GM23338 (cell line): Measurements from ENCODE around the gene CTAGE1. TPM values are rescaled to one million over a fixed set of nuclear protein-coding genes. Genes with fewer than 3 reads are reported as not detected.

Source experiments
- ATAC-seq: fragments of 200-7000 bp; cut with Tn5 transposase; 3 replicates; pipeline ENCODE4 v1.9.1; 2020
- DNase-seq: peaks from one replicate; pipeline ENCODE4 v3.0.0-alpha.2; 2015; ENCODE audit warnings: low spot score
- H2AFZ ChIP-seq: fragments of 200-600 bp; sonication (generic); 2 replicates; pipeline ENCODE4 v1.8.0; 2016; ENCODE audit warnings: antibody characterized with exemption, mild to moderate bottlenecking, moderate library complexity
- H3F3A ChIP-seq: fragments of 200-600 bp; sonication (generic); replicated peaks from 2 replicates; pipeline ENCODE4 v1.8.0; 2017; ENCODE audit warnings: antibody characterized with exemption, mixed run types, low read depth
- H3K27ac ChIP-seq: fragments of 200-600 bp; sonication (generic); 2 replicates; pipeline ENCODE4 v1.6.1; 2016; ENCODE audit warnings: low read depth
- H3K27me3 ChIP-seq: fragments of 200-600 bp; sonication (generic); 2 replicates; pipeline ENCODE4 v1.8.0; 2016; ENCODE audit warnings: mild to moderate bottlenecking, mixed run types, moderate library complexity; ENCODE audit not compliant: insufficient read depth
- H3K36me3 ChIP-seq: fragments of 200-600 bp; sonication (generic); 2 replicates; pipeline ENCODE4 v1.8.0; 2016; ENCODE audit warnings: mild to moderate bottlenecking; ENCODE audit not compliant: insufficient read depth
- H3K4me1 ChIP-seq: fragments of 200-600 bp; sonication (generic); 2 replicates; pipeline ENCODE4 v1.8.0; 2016; ENCODE audit warnings: mild to moderate bottlenecking, moderate library complexity; ENCODE audit not compliant: insufficient read depth
- H3K4me2 ChIP-seq: fragments of 200-600 bp; sonication (generic); 2 replicates; pipeline ENCODE4 v1.7.1; 2017; ENCODE audit warnings: mixed run types
- H3K4me3 ChIP-seq: fragments of 200-600 bp; sonication (generic); 2 replicates; pipeline ENCODE4 v1.6.1; 2016; ENCODE audit warnings: mixed run types
- H3K79me2 ChIP-seq: fragments of 200-600 bp; sonication (generic); replicated peaks from 2 replicates; pipeline ENCODE4 v1.8.0; 2017; ENCODE audit warnings: mild to moderate bottlenecking; ENCODE audit not compliant: insufficient read depth
- H3K9me2 ChIP-seq: fragments of 200-600 bp; sonication (generic); 2 replicates; pipeline ENCODE4 v1.8.0; 2017; ENCODE audit not compliant: insufficient read depth
- H4K20me1 ChIP-seq: fragments of 200-600 bp; sonication (generic); replicated peaks from 2 replicates; pipeline ENCODE4 v1.8.0; 2017; ENCODE audit warnings: mild to moderate bottlenecking; ENCODE audit not compliant: insufficient read depth
- H3K27ac Mint-ChIP-seq: 2 replicates; pipeline ENCODE4 v1.8.0; 2020; ENCODE audit warnings: inconsistent platforms, mild to moderate bottlenecking, moderate library complexity, mixed read lengths
- H3K27me3 Mint-ChIP-seq: 3 replicates; pipeline ENCODE4 v1.8.0; 2022; ENCODE audit warnings: low read depth, mild to moderate bottlenecking, moderate library complexity, mixed read lengths, inconsistent platforms; ENCODE audit not compliant: insufficient read depth, poor library complexity
- H3K36me3 Mint-ChIP-seq: 3 replicates; pipeline ENCODE4 v1.8.0; 2021; ENCODE audit warnings: low read depth, mild to moderate bottlenecking, inconsistent platforms, moderate library complexity, mixed read lengths
- H3K4me1 Mint-ChIP-seq: 3 replicates; pipeline ENCODE4 v1.8.0; 2020; ENCODE audit warnings: mild to moderate bottlenecking, inconsistent platforms, mixed read lengths
- H3K4me3 Mint-ChIP-seq: 3 replicates; pipeline ENCODE4 v1.8.0; 2021; ENCODE audit warnings: moderate library complexity, mild to moderate bottlenecking, inconsistent platforms, mixed read lengths
- H3K9me3 Mint-ChIP-seq: 3 replicates; pipeline ENCODE4 v1.8.0; 2020; ENCODE audit warnings: moderate library complexity, mild to moderate bottlenecking, inconsistent platforms, mixed read lengths
- CREB1 ChIP-seq: fragments of 250-450 bp; sonication (Bioruptor Pico); IDR thresholded peaks from 2 replicates; pipeline ENCODE4 v1.5.0; 2020; ENCODE audit warnings: low read depth, mild to moderate bottlenecking, moderate library complexity
- EZH2phosphoT487 ChIP-seq: fragments of 200-600 bp; sonication (generic); IDR thresholded peaks from one replicate; pipeline ENCODE4 v1.8.1; 2018; ENCODE audit warnings: antibody characterized with exemption; ENCODE audit not compliant: unreplicated experiment
- JUNB ChIP-seq: IDR thresholded peaks from one replicate; pipeline ENCODE4 v1.6.1; 2016; ENCODE audit warnings: antibody characterized with exemption; ENCODE audit not compliant: unreplicated experiment
- ZNF114 ChIP-seq: fragments of 250-450 bp; sonication (Bioruptor Pico); IDR thresholded peaks from 2 replicates; pipeline ENCODE4 v1.5.0; 2020; ENCODE audit warnings: mild to moderate bottlenecking, moderate library complexity
- polyA plus RNA-seq: library from polyadenylated mRNA; unstranded; fragments of >200 nt; fragmentation: Nextera tagmentation; extraction: Ambion mirVana; gene quantifications from 2 replicates; pipeline ENCODE4 v1.2.1, GENCODE V29; 2016
- total RNA-seq: library from RNA; depleted of rRNA; stranded (reverse); fragments of >200 nt; shearing (Covaris generic); gene quantifications from 2 replicates; pipeline ENCODE4 v1.2.3, GENCODE V29; 2014
- TF ChIP-seq, protein P1 (sequence below): fragments of 250-450 bp; sonication (Bioruptor Pico); IDR thresholded peaks from 2 replicates; pipeline ENCODE4 v1.5.0; 2020; ENCODE audit warnings: mild to moderate bottlenecking, moderate library complexity
- TF ChIP-seq, protein P2 (sequence below): IDR thresholded peaks from 2 replicates; pipeline ENCODE4 v1.6.1; 2016; ENCODE audit warnings: antibody characterized with exemption
- TF ChIP-seq, protein P3 (sequence below): IDR thresholded peaks from one replicate; pipeline ENCODE4 v1.6.1; 2018; ENCODE audit warnings: antibody characterized with exemption; ENCODE audit not compliant: unreplicated experiment

Gene CTAGE1
- total and polyA plus RNA-seq, 2 experiments from 2014 or later: 0.03 to 0.06 TPM

DNA sequence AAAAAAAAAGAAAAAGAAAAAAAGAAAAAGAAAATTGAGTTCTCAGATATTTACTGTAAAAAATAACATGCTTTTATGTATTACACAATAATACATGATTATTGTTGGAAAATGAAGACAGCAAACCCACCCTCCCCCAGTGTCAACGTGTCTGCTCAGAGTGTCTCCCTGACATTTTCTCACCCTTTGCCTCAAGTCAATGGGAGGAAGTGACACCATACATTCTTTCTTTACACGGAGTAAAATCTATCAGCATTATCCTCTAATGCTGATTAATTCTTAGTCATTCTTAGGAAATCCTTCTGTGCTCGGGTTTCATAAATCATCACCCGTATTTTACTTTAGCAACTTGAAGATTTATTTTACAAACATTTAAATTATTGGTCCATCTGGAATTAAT, 32.0 kb downstream of the CTAGE1 start:
- H3K36me3 ChIP-seq: no peaks in the 10 kb centered on the region
- H2AFZ ChIP-seq: no peak overlapping the region
- no peaks in the 10 kb centered on the region for H3K4me1 ChIP-seq
- TF ChIP-seq EZH2phosphoT487: no peak
- TF ChIP-seq, protein P1, sequence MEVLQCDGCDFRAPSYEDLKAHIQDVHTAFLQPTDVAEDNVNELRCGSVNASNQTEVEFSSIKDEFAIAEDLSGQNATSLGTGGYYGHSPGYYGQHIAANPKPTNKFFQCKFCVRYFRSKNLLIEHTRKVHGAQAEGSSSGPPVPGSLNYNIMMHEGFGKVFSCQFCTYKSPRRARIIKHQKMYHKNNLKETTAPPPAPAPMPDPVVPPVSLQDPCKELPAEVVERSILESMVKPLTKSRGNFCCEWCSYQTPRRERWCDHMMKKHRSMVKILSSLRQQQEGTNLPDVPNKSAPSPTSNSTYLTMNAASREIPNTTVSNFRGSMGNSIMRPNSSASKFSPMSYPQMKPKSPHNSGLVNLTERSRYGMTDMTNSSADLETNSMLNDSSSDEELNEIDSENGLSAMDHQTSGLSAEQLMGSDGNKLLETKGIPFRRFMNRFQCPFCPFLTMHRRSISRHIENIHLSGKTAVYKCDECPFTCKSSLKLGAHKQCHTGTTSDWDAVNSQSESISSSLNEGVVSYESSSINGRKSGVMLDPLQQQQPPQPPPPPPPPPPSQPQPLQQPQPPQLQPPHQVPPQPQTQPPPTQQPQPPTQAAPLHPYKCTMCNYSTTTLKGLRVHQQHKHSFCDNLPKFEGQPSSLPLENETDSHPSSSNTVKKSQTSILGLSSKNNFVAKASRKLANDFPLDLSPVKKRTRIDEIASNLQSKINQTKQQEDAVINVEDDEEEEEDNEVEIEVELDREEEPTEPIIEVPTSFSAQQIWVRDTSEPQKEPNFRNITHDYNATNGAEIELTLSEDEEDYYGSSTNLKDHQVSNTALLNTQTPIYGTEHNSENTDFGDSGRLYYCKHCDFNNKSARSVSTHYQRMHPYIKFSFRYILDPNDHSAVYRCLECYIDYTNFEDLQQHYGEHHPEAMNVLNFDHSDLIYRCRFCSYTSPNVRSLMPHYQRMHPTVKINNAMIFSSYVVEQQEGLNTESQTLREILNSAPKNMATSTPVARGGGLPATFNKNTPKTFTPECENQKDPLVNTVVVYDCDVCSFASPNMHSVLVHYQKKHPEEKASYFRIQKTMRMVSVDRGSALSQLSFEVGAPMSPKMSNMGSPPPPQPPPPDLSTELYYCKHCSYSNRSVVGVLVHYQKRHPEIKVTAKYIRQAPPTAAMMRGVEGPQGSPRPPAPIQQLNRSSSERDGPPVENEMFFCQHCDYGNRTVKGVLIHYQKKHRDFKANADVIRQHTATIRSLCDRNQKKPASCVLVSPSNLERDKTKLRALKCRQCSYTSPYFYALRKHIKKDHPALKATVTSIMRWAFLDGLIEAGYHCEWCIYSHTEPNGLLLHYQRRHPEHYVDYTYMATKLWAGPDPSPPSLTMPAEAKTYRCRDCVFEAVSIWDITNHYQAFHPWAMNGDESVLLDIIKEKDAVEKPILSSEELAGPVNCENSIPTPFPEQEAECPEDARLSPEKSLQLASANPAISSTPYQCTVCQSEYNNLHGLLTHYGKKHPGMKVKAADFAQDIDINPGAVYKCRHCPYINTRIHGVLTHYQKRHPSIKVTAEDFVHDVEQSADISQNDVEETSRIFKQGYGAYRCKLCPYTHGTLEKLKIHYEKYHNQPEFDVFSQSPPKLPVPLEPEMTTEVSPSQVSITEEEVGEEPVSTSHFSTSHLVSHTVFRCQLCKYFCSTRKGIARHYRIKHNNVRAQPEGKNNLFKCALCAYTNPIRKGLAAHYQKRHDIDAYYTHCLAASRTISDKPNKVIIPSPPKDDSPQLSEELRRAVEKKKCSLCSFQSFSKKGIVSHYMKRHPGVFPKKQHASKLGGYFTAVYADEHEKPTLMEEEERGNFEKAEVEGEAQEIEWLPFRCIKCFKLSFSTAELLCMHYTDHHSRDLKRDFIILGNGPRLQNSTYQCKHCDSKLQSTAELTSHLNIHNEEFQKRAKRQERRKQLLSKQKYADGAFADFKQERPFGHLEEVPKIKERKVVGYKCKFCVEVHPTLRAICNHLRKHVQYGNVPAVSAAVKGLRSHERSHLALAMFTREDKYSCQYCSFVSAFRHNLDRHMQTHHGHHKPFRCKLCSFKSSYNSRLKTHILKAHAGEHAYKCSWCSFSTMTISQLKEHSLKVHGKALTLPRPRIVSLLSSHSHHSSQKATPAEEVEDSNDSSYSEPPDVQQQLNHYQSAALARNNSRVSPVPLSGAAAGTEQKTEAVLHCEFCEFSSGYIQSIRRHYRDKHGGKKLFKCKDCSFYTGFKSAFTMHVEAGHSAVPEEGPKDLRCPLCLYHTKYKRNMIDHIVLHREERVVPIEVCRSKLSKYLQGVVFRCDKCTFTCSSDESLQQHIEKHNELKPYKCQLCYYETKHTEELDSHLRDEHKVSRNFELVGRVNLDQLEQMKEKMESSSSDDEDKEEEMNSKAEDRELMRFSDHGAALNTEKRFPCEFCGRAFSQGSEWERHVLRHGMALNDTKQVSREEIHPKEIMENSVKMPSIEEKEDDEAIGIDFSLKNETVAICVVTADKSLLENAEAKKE: no peak
- no peak for TF ChIP-seq ZNF114
- no peak for TF ChIP-seq CREB1
- TF ChIP-seq, protein P2, sequence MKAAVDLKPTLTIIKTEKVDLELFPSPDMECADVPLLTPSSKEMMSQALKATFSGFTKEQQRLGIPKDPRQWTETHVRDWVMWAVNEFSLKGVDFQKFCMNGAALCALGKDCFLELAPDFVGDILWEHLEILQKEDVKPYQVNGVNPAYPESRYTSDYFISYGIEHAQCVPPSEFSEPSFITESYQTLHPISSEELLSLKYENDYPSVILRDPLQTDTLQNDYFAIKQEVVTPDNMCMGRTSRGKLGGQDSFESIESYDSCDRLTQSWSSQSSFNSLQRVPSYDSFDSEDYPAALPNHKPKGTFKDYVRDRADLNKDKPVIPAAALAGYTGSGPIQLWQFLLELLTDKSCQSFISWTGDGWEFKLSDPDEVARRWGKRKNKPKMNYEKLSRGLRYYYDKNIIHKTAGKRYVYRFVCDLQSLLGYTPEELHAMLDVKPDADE: no peak
- TF ChIP-seq JUNB: no peak
- TF ChIP-seq, protein P3, sequence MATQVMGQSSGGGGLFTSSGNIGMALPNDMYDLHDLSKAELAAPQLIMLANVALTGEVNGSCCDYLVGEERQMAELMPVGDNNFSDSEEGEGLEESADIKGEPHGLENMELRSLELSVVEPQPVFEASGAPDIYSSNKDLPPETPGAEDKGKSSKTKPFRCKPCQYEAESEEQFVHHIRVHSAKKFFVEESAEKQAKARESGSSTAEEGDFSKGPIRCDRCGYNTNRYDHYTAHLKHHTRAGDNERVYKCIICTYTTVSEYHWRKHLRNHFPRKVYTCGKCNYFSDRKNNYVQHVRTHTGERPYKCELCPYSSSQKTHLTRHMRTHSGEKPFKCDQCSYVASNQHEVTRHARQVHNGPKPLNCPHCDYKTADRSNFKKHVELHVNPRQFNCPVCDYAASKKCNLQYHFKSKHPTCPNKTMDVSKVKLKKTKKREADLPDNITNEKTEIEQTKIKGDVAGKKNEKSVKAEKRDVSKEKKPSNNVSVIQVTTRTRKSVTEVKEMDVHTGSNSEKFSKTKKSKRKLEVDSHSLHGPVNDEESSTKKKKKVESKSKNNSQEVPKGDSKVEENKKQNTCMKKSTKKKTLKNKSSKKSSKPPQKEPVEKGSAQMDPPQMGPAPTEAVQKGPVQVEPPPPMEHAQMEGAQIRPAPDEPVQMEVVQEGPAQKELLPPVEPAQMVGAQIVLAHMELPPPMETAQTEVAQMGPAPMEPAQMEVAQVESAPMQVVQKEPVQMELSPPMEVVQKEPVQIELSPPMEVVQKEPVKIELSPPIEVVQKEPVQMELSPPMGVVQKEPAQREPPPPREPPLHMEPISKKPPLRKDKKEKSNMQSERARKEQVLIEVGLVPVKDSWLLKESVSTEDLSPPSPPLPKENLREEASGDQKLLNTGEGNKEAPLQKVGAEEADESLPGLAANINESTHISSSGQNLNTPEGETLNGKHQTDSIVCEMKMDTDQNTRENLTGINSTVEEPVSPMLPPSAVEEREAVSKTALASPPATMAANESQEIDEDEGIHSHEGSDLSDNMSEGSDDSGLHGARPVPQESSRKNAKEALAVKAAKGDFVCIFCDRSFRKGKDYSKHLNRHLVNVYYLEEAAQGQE: no peak
- H3F3A ChIP-seq: no peaks in the 10 kb centered on the region
- no peak overlapping the region for H3K27ac ChIP-seq
- ATAC-seq (no peak), DNase-seq (no peak)
- H3K4me2 ChIP-seq: no peak overlapping the region
- peaks cover 1% of the 10 kb centered on the region; the same call in 1 of the 3 replicates for H3K4me1 Mint-ChIP-seq
- 0 out of 2 replicates have a peak, but pooled peaks cover 5% of the 10 kb centered on the region for H3K9me2 ChIP-seq
- no peaks in the 10 kb centered on the region for H3K27me3 ChIP-seq
- H3K36me3 Mint-ChIP-seq: no peaks in the 10 kb centered on the region
- no peaks in the 10 kb centered on the region for H3K79me2 ChIP-seq
- no peak overlapping the region for H3K27ac Mint-ChIP-seq
- no peaks in the 10 kb centered on the region for H3K9me3 Mint-ChIP-seq
- no peak overlapping the region for H3K4me3 ChIP-seq
- H3K27me3 Mint-ChIP-seq: peaks cover 3% of the 10 kb centered on the region
- H4K20me1 ChIP-seq: no peaks in the 10 kb centered on the region
- H3K4me3 Mint-ChIP-seq: no peak overlapping the region
